HEK293 (cell line): ENCODE measurements around the gene RBM14.

Source experiments
- CTCF ChIA-PET: fragments of 350-600 bp; formaldehyde crosslinking; extraction: SDS; loops from one replicate; lab custom pipeline; 2021; ENCODE audit warnings: antibody characterized with exemption; lab: Yijun Ruan, JAX
- POLR2A ChIA-PET: fragments of 300-600 bp; formaldehyde crosslinking; extraction: SDS; loops from one replicate; lab custom pipeline; 2020; ENCODE audit warnings: antibody characterized with exemption, inconsistent platforms; lab: Yijun Ruan, JAX
- H3K27ac ChIP-seq: fragments of 200-500 bp; sonication (Bioruptor generic); 2 replicates; pipeline ENCODE4 v1.5.1; 2014; ENCODE audit warnings: low read depth, low read length, control low read depth, inconsistent platforms; ENCODE audit errors: extremely low read depth
- H3K36me3 ChIP-seq, 2 experiments: fragments of 200-500 bp in 1 of 2; sonication (Bioruptor generic) in 1 of 2; 1 replicate in 1 of 2; 2 replicates in 1 of 2; pipeline ENCODE4 v1.5.1; 2014 to 2017; ENCODE audit warnings: inconsistent platforms in 2 of 2, low read length in 2 of 2; ENCODE audit not compliant: control insufficient read depth in 2 of 2, insufficient read depth in 1 of 2
- H3K4me1 ChIP-seq: fragments of 200-500 bp; sonication (Bioruptor generic); 2 replicates; pipeline ENCODE4 v1.5.1; 2014; ENCODE audit warnings: mild to moderate bottlenecking, low read length, inconsistent platforms; ENCODE audit not compliant: control insufficient read depth, insufficient read depth
- H3K4me3 ChIP-seq: 2 replicates; pipeline ENCODE4 v1.5.1; 2011; ENCODE audit warnings: low read depth, mild to moderate bottlenecking, control low read depth, low read length, moderate library complexity
- H3K9me3 ChIP-seq: fragments of 200-500 bp; sonication (Bioruptor generic); 2 replicates; pipeline ENCODE4 v1.5.1; 2014; ENCODE audit warnings: low read depth, low read length, inconsistent platforms; ENCODE audit not compliant: control insufficient read depth, insufficient read depth
- CTCF ChIP-seq: fragments of 450-650 bp; formaldehyde crosslinking; IDR thresholded peaks from 2 replicates; pipeline ENCODE4 v1.5.1; 2016; ENCODE audit warnings: missing biosample characterization, missing genetic modification characterization
- INSM2 ChIP-seq: fragments of 450-650 bp; formaldehyde crosslinking; IDR thresholded peaks from 2 replicates; pipeline ENCODE4 v1.5.1; 2016; ENCODE audit warnings: missing biosample characterization, missing genetic modification characterization
- KLF7 ChIP-seq: fragments of 450-650 bp; formaldehyde crosslinking; IDR thresholded peaks from 2 replicates; pipeline ENCODE4 v1.5.1; 2016; ENCODE audit warnings: missing biosample characterization, missing genetic modification characterization, borderline replicate concordance
- MZF1 ChIP-seq: fragments of 450-650 bp; formaldehyde crosslinking; IDR thresholded peaks from 2 replicates; pipeline ENCODE4 v1.5.1; 2017; ENCODE audit warnings: missing biosample characterization, missing genetic modification characterization, borderline replicate concordance
- WT1 ChIP-seq: fragments of 450-650 bp; formaldehyde crosslinking; IDR thresholded peaks from 2 replicates; pipeline ENCODE4 v1.5.1; 2016; ENCODE audit warnings: missing biosample characterization, missing genetic modification characterization
- ZBTB11 ChIP-seq: fragments of 450-650 bp; formaldehyde crosslinking; conservative IDR thresholded peaks from 2 replicates; pipeline ENCODE4 v1.5.1; 2016; ENCODE audit warnings: low read depth, missing biosample characterization, missing genetic modification characterization
- ZBTB17 ChIP-seq: fragments of 450-650 bp; formaldehyde crosslinking; IDR thresholded peaks from 2 replicates; pipeline ENCODE4 v1.5.1; 2016; ENCODE audit warnings: missing biosample characterization, missing genetic modification characterization
- ZFHX2 ChIP-seq: fragments of 450-650 bp; formaldehyde crosslinking; conservative IDR thresholded peaks from 2 replicates; pipeline ENCODE4 v1.5.1; 2016; ENCODE audit warnings: missing biosample characterization, missing genetic modification characterization
- ZNF121 ChIP-seq: fragments of 450-650 bp; formaldehyde crosslinking; IDR thresholded peaks from 2 replicates; pipeline ENCODE4 v1.5.1; 2016; ENCODE audit warnings: missing biosample characterization, missing genetic modification characterization
- ZNF148 ChIP-seq: fragments of 450-650 bp; formaldehyde crosslinking; IDR thresholded peaks from 2 replicates; pipeline ENCODE4 v1.5.0; 2017; ENCODE audit warnings: missing biosample characterization, missing genetic modification characterization, borderline replicate concordance
- ZNF175 ChIP-seq: fragments of 450-650 bp; formaldehyde crosslinking; IDR thresholded peaks from 2 replicates; pipeline ENCODE4 v1.5.1; 2016; ENCODE audit warnings: missing biosample characterization, missing genetic modification characterization
- ZNF221 ChIP-seq: fragments of 450-650 bp; formaldehyde crosslinking; IDR thresholded peaks from 2 replicates; pipeline ENCODE4 v1.5.1; 2017; ENCODE audit warnings: missing biosample characterization, missing genetic modification characterization, borderline replicate concordance
- ZNF23 ChIP-seq: fragments of 450-650 bp; formaldehyde crosslinking; IDR thresholded peaks from 2 replicates; pipeline ENCODE4 v1.5.1; 2016; ENCODE audit warnings: missing biosample characterization, missing genetic modification characterization, borderline replicate concordance
- ZNF280C ChIP-seq: fragments of 450-650 bp; formaldehyde crosslinking; IDR thresholded peaks from 2 replicates; pipeline ENCODE4 v1.5.1; 2016; ENCODE audit warnings: missing biosample characterization, missing genetic modification characterization
- ZNF350 ChIP-seq: fragments of 450-650 bp; formaldehyde crosslinking; IDR thresholded peaks from 2 replicates; pipeline ENCODE4 v1.5.0; 2017; ENCODE audit warnings: missing biosample characterization, mild to moderate bottlenecking, missing genetic modification characterization
- ZNF394 ChIP-seq: fragments of 450-650 bp; formaldehyde crosslinking; IDR thresholded peaks from 2 replicates; pipeline ENCODE4 v1.5.1; 2016; ENCODE audit warnings: missing biosample characterization, missing genetic modification characterization, mild to moderate bottlenecking, moderate library complexity, borderline replicate concordance
- ZNF510 ChIP-seq: fragments of 450-650 bp; formaldehyde crosslinking; IDR thresholded peaks from 2 replicates; pipeline ENCODE4 v1.5.1; 2018; ENCODE audit warnings: mild to moderate bottlenecking, missing genetic modification characterization, missing biosample characterization; ENCODE audit not compliant: insufficient replicate concordance
- ZNF544 ChIP-seq: fragments of 450-650 bp; formaldehyde crosslinking; IDR thresholded peaks from 2 replicates; pipeline ENCODE4 v1.5.0; 2017; ENCODE audit warnings: missing biosample characterization, missing genetic modification characterization
- ZNF558 ChIP-seq: fragments of 450-650 bp; formaldehyde crosslinking; IDR thresholded peaks from 2 replicates; pipeline ENCODE4 v1.5.1; 2016; ENCODE audit warnings: missing biosample characterization, missing genetic modification characterization
- ZNF610 ChIP-seq: fragments of 450-650 bp; formaldehyde crosslinking; IDR thresholded peaks from 2 replicates; pipeline ENCODE4 v1.5.1; 2016; ENCODE audit warnings: missing biosample characterization, missing genetic modification characterization, borderline replicate concordance
- ZNF623 ChIP-seq: fragments of 450-650 bp; formaldehyde crosslinking; IDR thresholded peaks from 2 replicates; pipeline ENCODE4 v1.5.1; 2016; ENCODE audit warnings: missing biosample characterization, missing genetic modification characterization

RBM14 gene

GRCh38 chr11:66570079-66570849 lies 46.2 kb upstream of the RBM14 start:
- CTCF ChIA-PET, result interaction anchor here (0.7 to 1.4 kb wide), 4 partner anchors 20 to 232 kb away, joined by 3 to 7 read pairs (median 5); no protein-coding TSS in a partner anchor
- POLR2A ChIA-PET, result no interaction called here
- Histone ChIP-seq H3K4me1 (no peaks in the 10 kb centered on the region), H3K9me3 (no peaks in the 10 kb centered on the region), H3K27ac (no peak overlapping the region), H3K4me3 (no peak overlapping the region), H3K36me3 (no peaks in the 10 kb centered on the region)
- TF ChIP-seq ZNF623 (tag by site-specific recombination) (no peak), KLF7 (tag by site-specific recombination) (no peak), ZBTB17 (tag by site-specific recombination) (peak; percentile 49; the same call in 1 of the 2 replicates), CTCF (tag by site-specific recombination) (no peak), ZNF148 (no peak), ZNF23 (tag by site-specific recombination) (no peak), ZNF175 (tag by site-specific recombination) (no peak), ZNF221 (tag by site-specific recombination) (no peak), ZNF510 (tag by site-specific recombination) (peak; percentile 60), ZFHX2 (tag by site-specific recombination) (no peak), ZNF544 (tag by site-specific recombination) (no peak), ZBTB11 (tag by site-specific recombination) (no peak), INSM2 (tag by site-specific recombination) (no peak), WT1 (tag by site-specific recombination) (no peak), ZNF610 (no peak), ZNF350 (tag by site-specific recombination) (no peak), ZNF280C (no peak), MZF1 (no peak), ZNF121 (tag by site-specific recombination) (no peak), ZNF558 (tag by site-specific recombination) (no peak), ZNF394 (tag by site-specific recombination) (no peak)
